Transverse colon (tissue), 4 donors: Measurements from ENCODE around the gene PGM1. TPM values are rescaled to one million over a fixed set of nuclear protein-coding genes. Genes with fewer than 3 reads are reported as not detected.

ENCODE experiments used
- DNase-seq: peaks from one replicate; pipeline ENCODE4 v3.0.0-alpha.2; 2019
- H3K27ac ChIP-seq, 4 donors: fragments of 200-600 bp; sonication (generic); 2 replicates each; pipeline ENCODE4 v1.5.1; 2016 to 2018; ENCODE audit warnings: inconsistent platforms in 4 of 4
- H3K27me3 ChIP-seq: fragments of 200-600 bp; sonication (generic); 2 replicates; pipeline ENCODE4 v1.5.1; 2017; ENCODE audit warnings: inconsistent platforms
- H3K36me3 ChIP-seq, 4 donors: fragments of 200-600 bp; sonication (generic); 2 replicates each; pipeline ENCODE4 v1.5.1; 2017 to 2019; ENCODE audit warnings: inconsistent platforms in 4 of 4
- H3K4me1 ChIP-seq, 4 donors: fragments of 200-600 bp; sonication (generic); 2 replicates each; pipeline ENCODE4 v1.5.1; 2017 to 2020; ENCODE audit warnings: inconsistent platforms in 4 of 4
- H3K4me3 ChIP-seq, 4 donors: fragments of 200-600 bp; sonication (generic); 1 replicate in 1 of 4; 2 replicates in 3 of 4; pipeline versions ENCODE4 v1.5.1 to v1.6.1; 2017 to 2019; ENCODE audit warnings: inconsistent platforms in 4 of 4
- H3K9me3 ChIP-seq, 2 donors: fragments of 200-600 bp; sonication (generic); 2 replicates each; pipeline ENCODE4 v1.5.1; 2017 to 2019; ENCODE audit warnings: inconsistent platforms in 2 of 2
- CTCF ChIP-seq, 5 experiments: fragments of 200-600 bp in 3 of 5; fragments of 450-650 bp in 2 of 5; sonication (generic) in 3 of 5; IDR thresholded peaks; 1 replicate in 2 of 5; 2 replicates in 3 of 5; pipeline ENCODE4 v1.5.1; 2016 to 2017; ENCODE audit warnings: antibody characterized with exemption in 5 of 5, inconsistent platforms in 3 of 5, mild to moderate bottlenecking in 2 of 5, moderate library complexity in 1 of 5
- EP300 ChIP-seq: sonication (generic); formaldehyde crosslinking; IDR thresholded peaks from one replicate; pipeline ENCODE4 v1.6.1; 2017; ENCODE audit warnings: antibody characterized with exemption, low read depth
- POLR2A ChIP-seq: fragments of 450-650 bp; IDR thresholded peaks from one replicate; pipeline ENCODE4 v1.6.1; 2016; ENCODE audit warnings: antibody characterized with exemption, mild to moderate bottlenecking, moderate library complexity
- POLR2AphosphoS5 ChIP-seq, 3 donors: sonication (generic); formaldehyde crosslinking; IDR thresholded peaks; one replicate each; pipeline ENCODE4 v1.6.1; 2016; ENCODE audit warnings: antibody characterized with exemption in 3 of 3
- WGBS, 2 donors: methylation state at CpG; one replicate each; pipeline ENCODE4 v1.1.5; 2018; ENCODE audit warnings: low coverage in 1 of 2; 5-methylcytosine and 5-hydroxymethylcytosine counted together
- in situ Hi-C, 4 donors: fragments of 200-750 bp; cut with MboI; loops; one replicate each; pipeline versions ENCODE4 v1.15.0 to v1.15.1; 2017; ENCODE audit warnings: low sequenced_read_pairs in 3 of 4, low pct_ligation_motif_present in 1 of 4, low pct_unique_long_range_greater_than_20kb in 1 of 4
- intact Hi-C: fragments of 100-400 bp; cut with DNase I; formaldehyde crosslinking; loops from one replicate; pipeline ENCODE4 v1.15.1; 2023; ENCODE audit warnings: low total_unique reads
- total RNA-seq, 4 donors: library from RNA; depleted of rRNA; stranded (reverse); fragments of >200 nt; gene quantifications; one replicate each; pipeline ENCODE4 v1.1.0, GENCODE V29; 2016

The PGM1 gene
- total RNA-seq, 4 donors from 2014 or later = 45.0 to 144 (median 103) TPM

- no peaks in the 10 kb centered on the region for H3K36me3 ChIP-seq
- peaks cover 0 to 6% of the 10 kb centered on the region in 2 donors for H3K9me3 ChIP-seq
- H3K27me3 ChIP-seq = no peaks in the 10 kb centered on the region
- in situ Hi-C loops (no loop called here), intact Hi-C loops (no loop called here)
- H3K27ac ChIP-seq = no peak overlapping the region
- DNase-seq = no peak
- 97 to 100% methylated on average over 2 to 3 of the region's 3 CpGs for WGBS, 2 donors
- no peaks in the 10 kb centered on the region for H3K4me1 ChIP-seq
- TF ChIP-seq POLR2A = no peak
- TF ChIP-seq CTCF (IDR thresholded peaks at IDR 0.05) = no peak
- no peak for TF ChIP-seq EP300
- TF ChIP-seq POLR2AphosphoS5 (IDR thresholded peaks at IDR 0.05) = no peak
- H3K4me3 ChIP-seq = no peak overlapping the region
Measured at GRCh38 chr1:63665410-63665809, 72.2 kb downstream of the PGM1 start.

- DNase-seq = no peak
- H3K27me3 ChIP-seq = no peaks in the 10 kb centered on the region
- H3K27ac ChIP-seq = no peak overlapping the region
- in situ Hi-C loops (no loop called here), intact Hi-C loops (no loop called here)
- no peaks in the 10 kb centered on the region for H3K36me3 ChIP-seq
- H3K9me3 ChIP-seq = peaks cover 0 to 6% of the 10 kb centered on the region in 2 donors
- WGBS, 2 donors = 66 to 77% methylated on average over 2 to 3 of the region's 3 CpGs
- H3K4me3 ChIP-seq = no peak overlapping the region
- no peak for TF ChIP-seq EP300
- no peak for TF ChIP-seq POLR2AphosphoS5 (IDR thresholded peaks at IDR 0.05)
- no peak for TF ChIP-seq POLR2A
- TF ChIP-seq CTCF (IDR thresholded peaks at IDR 0.05) = no peak
- no peaks in the 10 kb centered on the region for H3K4me1 ChIP-seq
Measured at GRCh38 chr1:63665824-63666223, 72.6 kb downstream of the PGM1 start.

GRCh38 chr1:63668298-63668697 lies 75.1 kb downstream of the PGM1 start:
- TF ChIP-seq EP300 (no peak), CTCF (IDR thresholded peaks at IDR 0.05) (no peak), POLR2A (no peak), POLR2AphosphoS5 (IDR thresholded peaks at IDR 0.05) (no peak)
- intact Hi-C loops = no loop called here
- no peak overlapping the region for H3K27ac ChIP-seq
- 57 to 79% methylated on average over 1 to 2 of the region's 2 CpGs for WGBS, 2 donors
- no peaks in the 10 kb centered on the region for H3K4me1 ChIP-seq
- H3K9me3 ChIP-seq = peaks cover 0 to 6% of the 10 kb centered on the region in 2 donors
- in situ Hi-C loops = no loop called here
- DNase-seq = no peak
- H3K4me3 ChIP-seq = no peak overlapping the region
- H3K36me3 ChIP-seq = no peaks in the 10 kb centered on the region
- no peaks in the 10 kb centered on the region for H3K27me3 ChIP-seq

GRCh38 chr1:63669151-63669961 lies 76.1 kb downstream of the PGM1 start:
- no peaks in the 10 kb centered on the region for H3K36me3 ChIP-seq
- no peak overlapping the region for H3K27ac ChIP-seq
- in situ Hi-C loops = no loop called here
- WGBS, 2 donors = 80% methylated on average over 15 of the region's 15 CpGs; no CpG with 5 or more reads in 1 of the 2 donors
- H3K27me3 ChIP-seq = no peaks in the 10 kb centered on the region
- H3K9me3 ChIP-seq = peaks cover 0 to 6% of the 10 kb centered on the region in 2 donors
- intact Hi-C loops = no loop called here
- H3K4me3 ChIP-seq = no peak overlapping the region
- H3K4me1 ChIP-seq = peaks cover 0 to 4% (median 1%) of the 10 kb centered on the region in 4 donors
- no peak for DNase-seq
- TF ChIP-seq POLR2AphosphoS5 (IDR thresholded peaks at IDR 0.05) (no peak), EP300 (no peak), POLR2A (no peak), CTCF (IDR thresholded peaks at IDR 0.05) (no peak)
